Endothelial cell (in vitro differentiated cells): Measurements from ENCODE around the gene SETX. TPM values are rescaled to one million over a fixed set of nuclear protein-coding genes. Genes with fewer than 3 reads are reported as not detected.

ENCODE experiments used
- DNase-seq: peaks from one replicate; pipeline ENCODE4 v3.0.0; 2021; ENCODE audit warnings: low spot score
- H3K27ac Mint-ChIP-seq: one replicate; pipeline ENCODE4 v1.8.0; 2021; ENCODE audit warnings: mixed read lengths, inconsistent platforms; ENCODE audit not compliant: unreplicated experiment
- H3K27me3 Mint-ChIP-seq: one replicate; pipeline ENCODE4 v1.8.0; 2021; ENCODE audit warnings: mild to moderate bottlenecking, moderate library complexity, mixed read lengths, inconsistent platforms; ENCODE audit not compliant: unreplicated experiment
- H3K36me3 Mint-ChIP-seq: one replicate; pipeline ENCODE4 v1.8.0; 2021; ENCODE audit warnings: mild to moderate bottlenecking, low read depth, mixed read lengths, inconsistent platforms; ENCODE audit not compliant: unreplicated experiment
- H3K4me1 Mint-ChIP-seq: one replicate; pipeline ENCODE4 v1.8.0; 2021; ENCODE audit warnings: mild to moderate bottlenecking, mixed read lengths, inconsistent platforms; ENCODE audit not compliant: unreplicated experiment
- H3K4me3 Mint-ChIP-seq: one replicate; pipeline ENCODE4 v1.8.0; 2021; ENCODE audit warnings: mild to moderate bottlenecking, mixed read lengths, inconsistent platforms; ENCODE audit not compliant: unreplicated experiment
- H3K9me3 Mint-ChIP-seq: one replicate; pipeline ENCODE4 v1.8.0; 2021; ENCODE audit warnings: mixed read lengths, inconsistent platforms; ENCODE audit not compliant: unreplicated experiment
- CTCF ChIP-seq: fragments of 200-600 bp; sonication (generic); IDR thresholded peaks from one replicate; pipeline ENCODE4 v1.5.0; 2021; ENCODE audit warnings: antibody characterized with exemption; ENCODE audit not compliant: unreplicated experiment
- total RNA-seq: library from RNA; stranded (reverse); fragmentation: NEBNext Ultra II Directional; extraction: Animal tissue kit (Norgen Biotek cat#: 25700); gene quantifications from one replicate; pipeline ENCODE4 v1.2.1, GENCODE V29; 2021; ENCODE audit not compliant: unreplicated experiment

The SETX gene
- total RNA-seq, 1 donor from 2014 or later: 169 TPM

- Mint-ChIP-seq H3K9me3 (no peaks in the 10 kb centered on the region), H3K27ac (no peak overlapping the region), H3K36me3 (no peaks in the 10 kb centered on the region), H3K4me3 (no peak overlapping the region), H3K27me3 (peaks cover 7% of the 10 kb centered on the region), H3K4me1 (no peaks in the 10 kb centered on the region)
- TF ChIP-seq CTCF: no peak
- no peak for DNase-seq
These were observed 119.7 kb downstream of the SETX start for GRCh38 chr9:132235125-132235524.

GRCh38 chr9:132234535-132234934, 120.3 kb downstream of the SETX start:
- H3K4me3 Mint-ChIP-seq: no peak overlapping the region
- no peak for DNase-seq
- H3K27ac Mint-ChIP-seq: no peak overlapping the region
- H3K36me3 Mint-ChIP-seq: no peaks in the 10 kb centered on the region
- H3K4me1 Mint-ChIP-seq: no peaks in the 10 kb centered on the region
- H3K27me3 Mint-ChIP-seq: peaks cover 7% of the 10 kb centered on the region
- H3K9me3 Mint-ChIP-seq: no peaks in the 10 kb centered on the region
- no peak for TF ChIP-seq CTCF

DNA sequence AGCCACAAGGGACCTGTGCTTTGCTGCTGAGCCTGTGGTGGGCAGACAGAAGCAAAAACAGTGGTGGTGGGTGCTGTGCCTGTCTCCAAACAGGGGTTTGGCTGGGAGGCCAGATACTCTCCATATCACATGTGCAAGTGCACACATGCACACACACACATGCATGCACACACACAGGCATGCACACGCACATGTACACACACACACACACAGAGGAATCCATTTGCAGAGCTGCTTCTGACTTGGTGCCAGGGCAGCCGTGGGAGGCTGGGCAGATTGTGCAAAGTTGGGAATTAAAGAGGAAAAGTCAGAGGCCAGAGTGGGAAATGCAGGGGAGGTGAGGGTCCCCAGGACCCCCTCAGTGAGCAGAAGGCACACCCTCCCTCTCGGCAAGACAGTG, 121.6 kb downstream of the SETX start:
- Mint-ChIP-seq H3K4me3 (no peak overlapping the region), H3K4me1 (no peaks in the 10 kb centered on the region), H3K9me3 (no peaks in the 10 kb centered on the region), H3K27ac (no peak overlapping the region), H3K27me3 (peaks cover 2% of the 10 kb centered on the region), H3K36me3 (no peaks in the 10 kb centered on the region)
- TF ChIP-seq CTCF: no peak
- no peak for DNase-seq

DNA sequence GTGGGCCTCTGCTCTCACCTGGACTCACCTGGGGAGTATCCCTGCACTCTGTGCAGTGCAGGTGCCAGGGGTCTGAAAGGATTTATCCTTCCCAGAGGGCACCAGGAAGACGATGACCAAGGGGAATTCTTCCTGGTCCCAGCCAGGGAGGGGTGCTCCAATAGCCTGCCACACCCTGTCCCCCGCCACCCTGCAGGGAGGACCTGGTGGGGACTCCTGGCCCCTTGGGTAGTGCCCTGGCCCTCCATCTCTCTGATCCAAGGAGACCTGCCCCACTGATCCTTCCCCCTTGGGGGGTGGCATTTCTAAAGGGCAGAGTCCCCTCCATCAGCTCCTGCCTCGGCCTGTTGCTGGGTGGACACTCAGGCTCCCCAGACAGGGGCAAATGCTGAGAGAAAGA, 122.3 kb downstream of the SETX start:
- Mint-ChIP-seq H3K36me3 (no peaks in the 10 kb centered on the region), H3K27me3 (peaks cover 2% of the 10 kb centered on the region), H3K9me3 (no peaks in the 10 kb centered on the region), H3K4me1 (no peaks in the 10 kb centered on the region), H3K4me3 (no peak overlapping the region), H3K27ac (no peak overlapping the region)
- no peak for TF ChIP-seq CTCF
- no peak for DNase-seq

DNA sequence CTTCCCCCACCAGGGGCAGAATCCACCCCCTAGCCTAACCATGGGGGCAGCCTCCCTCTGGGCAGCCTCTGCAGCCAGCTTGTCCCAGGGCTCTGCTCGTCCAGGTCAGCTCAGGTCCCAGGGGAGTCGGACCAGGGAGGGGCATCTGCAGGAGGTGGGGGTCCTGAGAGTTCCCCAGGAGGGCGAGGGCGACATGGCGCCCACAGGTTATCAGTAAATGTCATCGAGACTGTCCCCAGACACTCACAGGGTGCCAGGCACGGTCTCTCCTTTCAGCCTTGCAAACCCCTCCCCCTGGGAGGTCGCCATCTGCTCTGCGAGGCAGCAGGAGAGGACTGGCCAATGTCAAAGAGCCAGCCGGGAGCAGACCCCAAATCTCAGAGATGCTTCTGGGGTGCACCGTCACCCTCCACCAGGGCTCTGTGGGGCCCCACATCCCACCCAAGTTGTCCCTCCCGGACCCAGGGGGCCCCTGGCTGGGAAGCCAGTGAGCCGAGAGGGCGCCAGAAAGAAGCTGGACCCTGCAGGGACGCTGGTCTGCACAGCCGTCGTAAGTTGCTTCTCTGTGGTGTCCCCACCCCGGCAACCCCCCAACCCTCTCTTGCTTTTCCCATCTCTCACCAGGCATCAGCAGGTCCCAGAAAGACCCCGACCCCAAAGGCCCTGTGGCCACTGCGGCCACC, 123.6 kb downstream of the SETX start:
- H3K4me1 Mint-ChIP-seq: no peaks in the 10 kb centered on the region
- no peaks in the 10 kb centered on the region for H3K36me3 Mint-ChIP-seq
- no peaks in the 10 kb centered on the region for H3K9me3 Mint-ChIP-seq
- peaks cover 2% of the 10 kb centered on the region for H3K27me3 Mint-ChIP-seq
- TF ChIP-seq CTCF: no peak
- H3K4me3 Mint-ChIP-seq: no peak overlapping the region
- no peak for DNase-seq
- no peak overlapping the region for H3K27ac Mint-ChIP-seq
